DND-41 (cell line): ENCODE measurements around the gene MICAL2.

Source experiments
- ATAC-seq: fragments of 200-7000 bp; cut with Tn5 transposase; 3 replicates; pipeline ENCODE4 v1.9.1; 2021; ENCODE audit warnings: low read depth; ENCODE audit not compliant: insufficient read depth
- DNase-seq: peaks from one replicate; pipeline ENCODE4 v3.0.0-alpha.2; 2020
- H2AFZ ChIP-seq: 2 replicates; pipeline ENCODE4 v1.6.0; 2012; ENCODE audit warnings: low read depth, low read length
- H3K27ac ChIP-seq: 2 replicates; pipeline ENCODE4 v1.5.1; 2012; ENCODE audit warnings: low read length, inconsistent platforms
- H3K27me3 ChIP-seq: fragments of 200-600 bp; sonication (generic); 2 replicates; pipeline ENCODE4 v1.6.0; 2012; ENCODE audit warnings: low read length, mild to moderate bottlenecking, inconsistent platforms; ENCODE audit not compliant: insufficient read depth, poor library complexity
- H3K36me3 ChIP-seq: 2 replicates; pipeline ENCODE4 v1.5.1; 2012; ENCODE audit warnings: low read length, inconsistent platforms; ENCODE audit not compliant: insufficient read depth
- H3K4me1 ChIP-seq: 2 replicates; pipeline ENCODE4 v1.5.1; 2012; ENCODE audit warnings: mild to moderate bottlenecking, low read length; ENCODE audit not compliant: insufficient read depth
- H3K4me2 ChIP-seq: 2 replicates; pipeline ENCODE4 v1.6.0; 2012; ENCODE audit warnings: mild to moderate bottlenecking, moderate library complexity, low read length, inconsistent platforms; ENCODE audit not compliant: insufficient read depth
- H3K4me3 ChIP-seq, 2 experiments: fragments of 200-600 bp in 1 of 2; shearing (Covaris generic) in 1 of 2; 2 replicates each; pipeline ENCODE4 v1.5.1; 2012 to 2016; ENCODE audit warnings: inconsistent platforms in 2 of 2, low read length in 2 of 2, mild to moderate bottlenecking in 2 of 2, low read depth in 1 of 2, moderate library complexity in 1 of 2
- H3K79me2 ChIP-seq: 2 replicates; pipeline ENCODE4 v1.6.0; 2012; ENCODE audit warnings: low read length, inconsistent platforms; ENCODE audit not compliant: insufficient read depth
- H3K9ac ChIP-seq: 2 replicates; pipeline ENCODE4 v1.6.0; 2012; ENCODE audit warnings: low read depth, mild to moderate bottlenecking, inconsistent platforms, low read length, moderate library complexity
- H3K9me3 ChIP-seq: 2 replicates; pipeline ENCODE4 v1.5.1; 2012; ENCODE audit warnings: low read length, moderate library complexity, mild to moderate bottlenecking, inconsistent platforms; ENCODE audit not compliant: insufficient read depth, severe bottlenecking
- H4K20me1 ChIP-seq: 2 replicates; pipeline ENCODE4 v1.6.0; 2012; ENCODE audit warnings: low read length; ENCODE audit not compliant: insufficient read depth
- CTCF ChIP-seq: IDR thresholded peaks from 2 replicates; pipeline ENCODE4 v1.5.1; 2012; ENCODE audit warnings: borderline replicate concordance, low read length, moderate library complexity, mild to moderate bottlenecking; ENCODE audit not compliant: poor library complexity, severe bottlenecking; ENCODE audit errors: extremely low read depth
- EZH2 ChIP-seq: IDR thresholded peaks from 3 replicates; pipeline ENCODE4 v1.6.1; 2012; ENCODE audit warnings: borderline replicate concordance, low read depth, mild to moderate bottlenecking, moderate library complexity, low read length, inconsistent platforms; ENCODE audit not compliant: severe bottlenecking

Gene MICAL2

GRCh38 chr11:12247543-12248254 is 137.3 kb downstream of the MICAL2 start:
- ATAC-seq (no peak), DNase-seq (no peak)
- Histone ChIP-seq H2AFZ (no peak overlapping the region), H3K4me2 (no peak overlapping the region), H3K4me3 (no peak overlapping the region), H3K36me3 (no peaks in the 10 kb centered on the region), H4K20me1 (no peaks in the 10 kb centered on the region), H3K27ac (no peak overlapping the region), H3K27me3 (no peaks in the 10 kb centered on the region), H3K79me2 (no peaks in the 10 kb centered on the region), H3K9ac (no peak overlapping the region), H3K9me3 (no peaks in the 10 kb centered on the region), H3K4me1 (peaks cover 15% of the 10 kb centered on the region)
- TF ChIP-seq EZH2 = no peak
- TF ChIP-seq CTCF = no peak

GRCh38 chr11:12248330-12248729 is 137.9 kb downstream of the MICAL2 start:
- ATAC-seq (no peak), DNase-seq (no peak)
- Histone ChIP-seq H3K36me3 (no peaks in the 10 kb centered on the region), H4K20me1 (no peaks in the 10 kb centered on the region), H3K27me3 (no peaks in the 10 kb centered on the region), H3K4me2 (no peak overlapping the region), H3K9me3 (no peaks in the 10 kb centered on the region), H3K4me3 (no peak overlapping the region), H3K79me2 (no peaks in the 10 kb centered on the region), H3K4me1 (peaks cover 8% of the 10 kb centered on the region), H2AFZ (no peak overlapping the region), H3K27ac (no peak overlapping the region), H3K9ac (no peak overlapping the region)
- TF ChIP-seq EZH2 = no peak
- no peak for TF ChIP-seq CTCF

- TF ChIP-seq CTCF (no peak), EZH2 (no peak)
- H3K4me3 ChIP-seq = no peak overlapping the region
- H3K79me2 ChIP-seq = no peaks in the 10 kb centered on the region
- H3K4me2 ChIP-seq = no peak overlapping the region
- no peak for ATAC-seq
- H3K27ac ChIP-seq = no peak overlapping the region
- H3K9ac ChIP-seq = no peak overlapping the region
- no peaks in the 10 kb centered on the region for H3K4me1 ChIP-seq
- H3K27me3 ChIP-seq = no peaks in the 10 kb centered on the region
- no peaks in the 10 kb centered on the region for H3K36me3 ChIP-seq
- H2AFZ ChIP-seq = no peak overlapping the region
- no peak for DNase-seq
- H3K9me3 ChIP-seq = no peaks in the 10 kb centered on the region
- H4K20me1 ChIP-seq = no peaks in the 10 kb centered on the region
These were observed 139.3 kb downstream of the MICAL2 start for GRCh38 chr11:12249590-12250260.
